ENCODE measurements around the gene VSTM1. TPM values are rescaled to one million over a fixed set of nuclear protein-coding genes. Genes with fewer than 3 reads are reported as not detected.

Gene VSTM1
- total RNA-seq, 1 donor from 2014 or later, result not detected

DNA sequence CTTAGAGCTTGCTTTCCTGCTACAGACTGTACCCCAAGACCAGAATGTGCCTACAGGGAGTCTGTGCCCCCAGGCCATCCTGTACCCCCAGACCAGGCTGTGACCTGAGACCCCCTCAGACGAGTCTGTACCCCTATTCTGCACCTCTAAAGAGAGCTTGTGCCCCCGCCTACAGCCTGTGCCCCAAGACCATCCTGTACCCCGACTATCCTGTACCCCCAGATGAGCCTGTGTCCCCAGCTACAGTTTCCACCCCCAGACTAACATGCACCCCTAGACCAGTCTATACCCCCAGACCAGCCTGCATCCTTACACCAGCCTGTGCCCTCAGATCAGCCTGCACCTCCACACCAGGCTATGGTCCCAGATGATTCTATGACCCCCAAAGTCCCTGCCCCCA lies 70.2 kb downstream of the VSTM1 start:
- Histone ChIP-seq H3K27ac (no peak overlapping the region), H3K4me3 (no peak overlapping the region), H3K4me1 (peaks cover 0 to 2% of the 10 kb centered on the region in 2 donors), H3K27me3 (peaks cover 13% of the 10 kb centered on the region), H3K9me3 (no peaks in the 10 kb centered on the region), H3K36me3 (no peaks in the 10 kb centered on the region)
- DNase-seq (ENCODE audit: low spot score in 2 of 2), result no peak
- intact Hi-C loops (cut with DNase I), result no loop called here
- TF ChIP-seq, protein P1, sequence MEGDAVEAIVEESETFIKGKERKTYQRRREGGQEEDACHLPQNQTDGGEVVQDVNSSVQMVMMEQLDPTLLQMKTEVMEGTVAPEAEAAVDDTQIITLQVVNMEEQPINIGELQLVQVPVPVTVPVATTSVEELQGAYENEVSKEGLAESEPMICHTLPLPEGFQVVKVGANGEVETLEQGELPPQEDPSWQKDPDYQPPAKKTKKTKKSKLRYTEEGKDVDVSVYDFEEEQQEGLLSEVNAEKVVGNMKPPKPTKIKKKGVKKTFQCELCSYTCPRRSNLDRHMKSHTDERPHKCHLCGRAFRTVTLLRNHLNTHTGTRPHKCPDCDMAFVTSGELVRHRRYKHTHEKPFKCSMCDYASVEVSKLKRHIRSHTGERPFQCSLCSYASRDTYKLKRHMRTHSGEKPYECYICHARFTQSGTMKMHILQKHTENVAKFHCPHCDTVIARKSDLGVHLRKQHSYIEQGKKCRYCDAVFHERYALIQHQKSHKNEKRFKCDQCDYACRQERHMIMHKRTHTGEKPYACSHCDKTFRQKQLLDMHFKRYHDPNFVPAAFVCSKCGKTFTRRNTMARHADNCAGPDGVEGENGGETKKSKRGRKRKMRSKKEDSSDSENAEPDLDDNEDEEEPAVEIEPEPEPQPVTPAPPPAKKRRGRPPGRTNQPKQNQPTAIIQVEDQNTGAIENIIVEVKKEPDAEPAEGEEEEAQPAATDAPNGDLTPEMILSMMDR (IDR thresholded peaks at IDR 0.05), result no peak

DNA sequence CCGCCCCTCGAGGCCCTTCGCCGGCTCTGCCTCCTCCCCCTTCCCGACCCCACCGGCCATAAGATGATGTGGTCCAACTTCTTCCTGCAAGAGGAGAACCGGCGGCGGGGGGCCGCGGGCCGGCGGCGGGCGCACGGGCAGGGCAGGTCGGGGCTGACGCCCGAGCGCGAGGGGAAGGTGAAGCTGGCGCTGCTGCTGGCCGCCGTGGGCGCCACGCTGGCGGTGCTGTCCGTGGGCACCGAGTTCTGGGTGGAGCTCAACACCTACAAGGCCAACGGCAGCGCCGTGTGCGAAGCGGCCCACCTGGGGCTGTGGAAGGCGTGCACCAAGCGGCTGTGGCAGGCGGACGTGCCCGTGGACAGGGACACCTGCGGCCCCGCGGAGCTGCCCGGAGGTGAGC lies 70.9 kb downstream of the VSTM1 start:
- no peak for DNase-seq (ENCODE audit: low spot score in 2 of 2)
- Histone ChIP-seq H3K36me3 (no peaks in the 10 kb centered on the region), H3K4me3 (no peak overlapping the region), H3K27me3 (peaks cover 13% of the 10 kb centered on the region), H3K9me3 (no peaks in the 10 kb centered on the region), H3K27ac (no peak overlapping the region), H3K4me1 (peaks cover 0 to 2% of the 10 kb centered on the region in 2 donors)
- TF ChIP-seq, protein P1 (IDR thresholded peaks at IDR 0.05), result no peak
- intact Hi-C loops (cut with DNase I), result no loop called here

DNA sequence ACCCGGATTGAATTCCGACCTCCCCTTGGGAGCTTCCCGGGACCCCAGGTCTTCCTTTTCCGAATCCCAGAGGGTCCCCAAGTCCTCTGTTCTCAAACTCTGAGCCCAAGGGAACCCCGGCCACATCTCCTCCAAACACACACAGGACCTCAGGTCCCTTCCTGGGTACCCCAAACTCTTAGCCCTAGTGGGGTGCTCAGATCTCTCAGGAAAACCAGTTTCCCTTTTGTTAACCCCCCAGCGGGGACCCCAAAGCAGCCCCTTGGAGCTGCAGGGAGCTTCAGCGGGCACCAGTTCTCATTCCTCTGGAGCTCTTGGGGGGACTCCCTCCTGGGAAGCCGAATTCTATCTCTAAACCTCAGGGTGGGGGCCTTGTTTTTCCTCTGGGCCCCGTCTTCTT lies 71.5 kb downstream of the VSTM1 start:
- Histone ChIP-seq H3K36me3 (no peaks in the 10 kb centered on the region), H3K27ac (no peak overlapping the region), H3K27me3 (peaks cover 13% of the 10 kb centered on the region), H3K9me3 (no peaks in the 10 kb centered on the region), H3K4me1 (peaks cover 0 to 2% of the 10 kb centered on the region in 2 donors), H3K4me3 (no peak overlapping the region)
- intact Hi-C loops (cut with DNase I), result no loop called here
- TF ChIP-seq, protein P1 (IDR thresholded peaks at IDR 0.05), result no peak
- DNase-seq (ENCODE audit: low spot score in 2 of 2), result no peak

DNA sequence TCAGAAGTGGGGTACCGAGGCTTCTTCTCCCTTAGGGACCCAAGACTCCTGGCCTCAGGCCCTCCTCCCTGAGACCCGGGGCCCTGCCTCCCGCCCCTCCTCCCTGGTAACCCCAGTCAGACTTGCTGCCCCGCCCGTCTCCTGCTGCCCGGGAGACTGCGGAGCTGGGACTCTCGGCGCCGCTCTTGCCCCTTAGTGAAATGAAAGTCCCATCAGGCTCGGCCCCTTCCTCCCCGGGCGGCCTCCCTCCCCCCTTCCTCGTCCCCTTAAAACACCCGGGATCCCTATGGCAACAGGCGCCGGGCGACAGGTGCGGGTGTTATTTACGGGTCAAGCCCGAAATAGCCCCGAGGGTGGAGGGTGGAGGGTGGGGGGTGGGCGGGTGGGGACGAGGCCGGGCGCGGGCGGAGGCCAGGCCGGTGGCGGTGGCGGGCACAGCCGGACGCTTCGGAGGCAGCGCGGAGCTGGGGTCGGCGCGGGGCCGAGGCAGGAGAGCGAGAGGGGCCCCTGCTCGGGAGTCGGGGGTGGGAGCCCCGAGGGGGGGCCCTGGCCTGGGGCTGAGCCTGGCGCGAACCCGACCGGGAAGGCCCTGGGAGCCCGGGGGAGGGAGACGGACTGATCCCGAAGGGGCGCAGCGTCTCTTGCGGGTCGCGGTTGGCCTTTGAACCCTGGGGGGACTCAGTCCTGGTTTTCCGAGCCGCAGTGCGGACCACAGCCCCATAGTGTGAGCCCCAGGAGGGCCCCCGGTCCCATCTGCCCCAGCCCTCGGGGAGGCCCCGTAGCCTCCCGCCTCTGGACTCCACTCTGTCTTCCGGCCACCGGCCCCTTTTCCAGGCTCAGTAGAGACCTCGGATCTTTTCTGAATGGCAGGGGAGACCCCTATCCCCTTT lies 72.2 kb downstream of the VSTM1 start, which contains the start of gene CACNG6:
Gene CACNG6, plus strand, starts transcription at position 414 of the 890 bp plus-strand sequence. CDS start 1,241 bp downstream, outside the sequence.
- Histone ChIP-seq H3K9me3 (no peaks in the 10 kb centered on the region), H3K27ac (no peak within 1 kb of the TSS), H3K4me3 (peak within 1 kb of the TSS; percentile 33 to 49), H3K4me1 (peaks cover 0 to 2% of the 10 kb centered on the region in 2 donors), H3K27me3 (peaks cover 13% of the 10 kb centered on the region), H3K36me3 (no peaks in the 10 kb centered on the region)
- no peak for DNase-seq (ENCODE audit: low spot score in 2 of 2)
- intact Hi-C loops (cut with DNase I), result no loop called here
- TF ChIP-seq, protein P1 (IDR thresholded peaks at IDR 0.05), result no peak

Other genes starting within 250 kb of the VSTM1 start
- not detected for gene NLRP12, start 239.6 kb downstream of the VSTM1 start, total RNA-seq
- 422 TPM for gene MYADM, start 196.0 kb downstream of the VSTM1 start, total RNA-seq
- not detected for gene PRKCG, start 181.7 kb downstream of the VSTM1 start, total RNA-seq
- not detected for gene CACNG7, start 154.6 kb downstream of the VSTM1 start, total RNA-seq
- 0.32 TPM for gene CACNG8, start 101.0 kb downstream of the VSTM1 start, total RNA-seq
- gene CACNG6, start 72.3 kb downstream of the VSTM1 start, total RNA-seq, result not detected
- gene TARM1, start 17.5 kb upstream of the VSTM1 start, total RNA-seq, result not detected
- 13.6 TPM for gene OSCAR, start 36.9 kb upstream of the VSTM1 start, total RNA-seq
- 12.5 TPM for gene NDUFA3, start 39.0 kb upstream of the VSTM1 start, total RNA-seq
- 10.6 TPM for gene TFPT, start 51.8 kb upstream of the VSTM1 start, total RNA-seq
- 84.1 TPM for gene PRPF31, start 51.9 kb upstream of the VSTM1 start, total RNA-seq
- gene CNOT3, start 73.9 kb upstream of the VSTM1 start, total RNA-seq, result 69.1 TPM
- 2.7 TPM for gene LENG1, start 95.8 kb upstream of the VSTM1 start, total RNA-seq
- 7.1 TPM for gene TMC4, start 109.3 kb upstream of the VSTM1 start, total RNA-seq
- gene MBOAT7, start 125.7 kb upstream of the VSTM1 start, total RNA-seq, result 56.1 TPM
- gene TSEN34, start 127.4 kb upstream of the VSTM1 start, total RNA-seq, result 54.9 TPM
- gene RPS9, start 137.0 kb upstream of the VSTM1 start, total RNA-seq, result 2,061 TPM
- gene LILRB3, start 159.1 kb upstream of the VSTM1 start, total RNA-seq, result 38.2 TPM
- 25.1 TPM for gene LILRA6, start 178.9 kb upstream of the VSTM1 start, total RNA-seq
- 38.2 TPM for gene LILRB5, start 193.4 kb upstream of the VSTM1 start, total RNA-seq
- 0.11 TPM for gene LILRB2, start 217.2 kb upstream of the VSTM1 start, total RNA-seq
- not detected for gene LILRA5, start 249.3 kb upstream of the VSTM1 start, total RNA-seq

All from ascending aorta (tissue), 2 donors.